ENCODE data around the gene SLC4A4.

SLC4A4 gene

GRCh38 chr4:71526637-71527406 is 188.0 kb downstream of the SLC4A4 start:
- Histone ChIP-seq H3K27ac (no peak overlapping the region), H3K4me3 (no peak overlapping the region)
- TF ChIP-seq, protein P1, sequence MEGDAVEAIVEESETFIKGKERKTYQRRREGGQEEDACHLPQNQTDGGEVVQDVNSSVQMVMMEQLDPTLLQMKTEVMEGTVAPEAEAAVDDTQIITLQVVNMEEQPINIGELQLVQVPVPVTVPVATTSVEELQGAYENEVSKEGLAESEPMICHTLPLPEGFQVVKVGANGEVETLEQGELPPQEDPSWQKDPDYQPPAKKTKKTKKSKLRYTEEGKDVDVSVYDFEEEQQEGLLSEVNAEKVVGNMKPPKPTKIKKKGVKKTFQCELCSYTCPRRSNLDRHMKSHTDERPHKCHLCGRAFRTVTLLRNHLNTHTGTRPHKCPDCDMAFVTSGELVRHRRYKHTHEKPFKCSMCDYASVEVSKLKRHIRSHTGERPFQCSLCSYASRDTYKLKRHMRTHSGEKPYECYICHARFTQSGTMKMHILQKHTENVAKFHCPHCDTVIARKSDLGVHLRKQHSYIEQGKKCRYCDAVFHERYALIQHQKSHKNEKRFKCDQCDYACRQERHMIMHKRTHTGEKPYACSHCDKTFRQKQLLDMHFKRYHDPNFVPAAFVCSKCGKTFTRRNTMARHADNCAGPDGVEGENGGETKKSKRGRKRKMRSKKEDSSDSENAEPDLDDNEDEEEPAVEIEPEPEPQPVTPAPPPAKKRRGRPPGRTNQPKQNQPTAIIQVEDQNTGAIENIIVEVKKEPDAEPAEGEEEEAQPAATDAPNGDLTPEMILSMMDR (IDR thresholded peaks at IDR 0.05): no peak
- no peak for DNase-seq (ENCODE audit: low spot score)

DNA sequence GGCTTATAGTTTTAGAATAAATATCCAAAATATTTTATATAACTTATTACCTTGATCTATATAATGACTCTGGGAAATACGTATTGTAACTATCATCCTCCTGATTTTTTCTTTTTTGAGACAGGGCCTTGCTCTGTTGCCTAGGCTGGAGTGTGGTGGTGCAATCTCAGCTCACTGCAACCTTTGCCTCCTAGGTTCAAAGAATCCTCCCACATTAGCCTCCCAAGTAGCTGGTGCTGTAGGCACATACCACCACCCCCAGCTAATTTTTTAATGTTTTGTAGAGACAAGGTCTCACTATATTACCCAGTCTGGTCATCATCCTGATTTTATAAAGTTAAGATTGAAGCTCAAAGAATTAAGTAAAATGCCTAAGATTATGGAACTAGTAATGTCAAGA is 193.6 kb downstream of the SLC4A4 start:
- no peak overlapping the region for H3K4me3 ChIP-seq
- no peak overlapping the region for H3K27ac ChIP-seq
- DNase-seq (ENCODE audit: low spot score): no peak
- TF ChIP-seq, protein P1 (IDR thresholded peaks at IDR 0.05): no peak

DNA sequence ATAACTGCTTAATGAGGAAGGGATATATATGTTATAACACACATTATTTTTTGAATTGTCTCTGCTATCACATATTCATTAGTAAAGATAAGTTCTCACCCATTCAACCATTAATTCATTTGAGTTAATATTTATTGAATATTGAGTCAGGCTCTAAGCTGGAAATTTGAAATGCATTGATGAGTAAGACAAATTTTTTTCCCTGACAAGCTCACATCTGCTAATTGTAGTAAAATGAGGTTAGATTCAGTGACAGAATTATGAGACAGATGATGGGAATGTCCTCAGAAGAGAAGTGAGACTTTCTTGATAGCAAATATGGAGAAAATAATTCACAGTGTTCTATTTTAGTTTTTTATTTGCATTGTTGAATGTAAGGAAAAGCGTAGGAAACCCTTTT is 194.3 kb downstream of the SLC4A4 start:
- no peak for DNase-seq (ENCODE audit: low spot score)
- no peak overlapping the region for H3K4me3 ChIP-seq
- no peak overlapping the region for H3K27ac ChIP-seq
- TF ChIP-seq, protein P1 (IDR thresholded peaks at IDR 0.05): no peak

DNA sequence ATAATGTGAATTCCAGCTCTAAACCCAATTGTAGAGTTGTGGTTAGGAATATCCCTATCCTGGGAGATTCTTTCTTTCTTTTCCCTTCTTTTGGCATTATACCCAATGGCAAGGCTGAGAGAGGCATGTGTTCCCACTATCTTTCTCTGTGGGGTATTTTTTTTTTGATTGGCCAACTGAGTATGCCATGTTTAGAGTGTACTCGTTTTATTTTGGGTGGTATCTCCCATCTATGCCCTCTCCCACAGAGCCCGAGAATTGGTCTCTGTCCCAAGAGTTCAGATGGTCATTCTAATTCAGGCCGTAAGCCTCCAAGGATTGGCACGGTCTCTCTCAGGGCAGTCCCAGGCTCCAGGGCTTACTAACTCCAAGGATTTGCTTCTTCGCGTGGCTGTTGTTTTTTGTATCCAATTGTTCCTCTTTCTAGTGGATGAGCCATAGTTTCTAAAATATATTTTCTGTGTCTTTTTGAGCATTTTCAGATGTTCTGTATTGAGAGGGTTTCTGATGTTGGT is 198.8 kb downstream of the SLC4A4 start:
- Histone ChIP-seq H3K4me3 (no peak overlapping the region), H3K27ac (no peak overlapping the region)
- no peak for DNase-seq (ENCODE audit: low spot score)
- TF ChIP-seq, protein P1 (IDR thresholded peaks at IDR 0.05): no peak

- Histone ChIP-seq H3K4me3 (no peak overlapping the region), H3K27ac (no peak overlapping the region)
- DNase-seq (ENCODE audit: low spot score): no peak
- TF ChIP-seq, protein P1 (IDR thresholded peaks at IDR 0.05): no peak
Measured at GRCh38 chr4:71538528-71538927, 199.7 kb downstream of the SLC4A4 start.

DNA sequence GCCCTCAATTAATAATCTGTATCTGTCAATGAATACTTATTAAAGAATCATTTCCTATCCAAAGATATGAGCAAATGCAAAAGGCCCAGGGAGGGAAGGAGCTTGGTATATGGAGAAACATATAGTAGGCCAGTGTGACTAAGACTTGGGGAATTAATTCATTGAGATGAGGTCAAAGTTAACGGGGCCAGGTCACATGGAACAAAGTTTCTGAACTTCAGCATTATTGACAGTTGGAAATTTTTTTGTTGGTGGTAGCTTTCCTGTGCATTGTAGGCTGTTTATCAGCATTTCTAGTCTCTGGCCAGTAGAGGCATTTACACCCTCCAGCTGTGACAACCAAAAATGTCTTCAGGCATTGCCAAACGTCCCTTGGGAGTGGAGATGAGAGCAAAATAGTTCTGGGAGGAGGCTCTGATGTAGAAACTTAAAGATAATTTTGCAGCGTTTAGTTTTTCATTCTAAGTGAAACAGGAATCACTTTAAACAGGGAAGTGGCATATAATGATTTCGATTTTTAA is 202.0 kb downstream of the SLC4A4 start:
- no peak overlapping the region for H3K4me3 ChIP-seq
- DNase-seq (ENCODE audit: low spot score): no peak

More for the DNA sequence above, 202.0 kb downstream of the SLC4A4 start:
- no peak overlapping the region for H3K27ac ChIP-seq
- TF ChIP-seq, protein P1 (IDR thresholded peaks at IDR 0.05): no peak

Measured in coronary artery (tissue), 2 donors.